ENCODE data around the gene ZNF768. TPM values are rescaled to one million over a fixed set of nuclear protein-coding genes. Genes with fewer than 3 reads are reported as not detected.

The ZNF768 gene
- total and polyA plus RNA-seq, 2 of the 13 experiments (the other 11 are each of a cell fraction or from before 2014, with no cell fraction given), result 26.7 to 34.4 TPM

- TF ChIP-seq ZNF567 (CRISPR knock-in tag; IDR thresholded peaks at IDR 0.05; ENCODE audit: borderline replicate concordance) (peak; percentile 56; the same call in 1 of the 2 replicates), NAIF1 (CRISPR knock-in tag; IDR thresholded peaks at IDR 0.05; ENCODE audit: borderline replicate concordance) (peak; percentile 61; the same call in 1 of the 2 replicates), MEIS1 (CRISPR knock-in tag; IDR thresholded peaks at IDR 0.05; ENCODE audit: borderline replicate concordance) (peak; percentile 96; the same call in 1 of the 2 replicates), HDAC2 (CRISPR knock-in tag; IDR thresholded peaks at IDR 0.05) (peak; percentile 92), ZNF292 (CRISPR knock-in tag; IDR thresholded peaks at IDR 0.05; ENCODE audit: borderline replicate concordance, low read depth) (peak; percentile 91), ZNF713 (CRISPR knock-in tag; IDR thresholded peaks at IDR 0.05) (peak; percentile 28; the same call in 1 of the 2 replicates), SAP130 (CRISPR knock-in tag; IDR thresholded peaks at IDR 0.05; ENCODE audit: low read depth) (peak; percentile 75; the same call in 1 of the 2 replicates), MIXL1 (CRISPR knock-in tag; IDR thresholded peaks at IDR 0.05) (peak; percentile 94), MED1 (CRISPR knock-in tag; IDR thresholded peaks at IDR 0.05) (peak; percentile 91), ZNF510 (CRISPR knock-in tag; IDR thresholded peaks at IDR 0.05; ENCODE audit: low read depth) (0 out of 2 replicates have a peak, but pooled peaks have one; percentile 18), ZMYM4 (CRISPR knock-in tag; IDR thresholded peaks at IDR 0.05) (peak; percentile 54; the same call in 1 of the 2 replicates), ATF1 (CRISPR knock-in tag; IDR thresholded peaks at IDR 0.05) (peak; percentile 73; the same call in 1 of the 2 replicates), GATA4 (IDR thresholded peaks at IDR 0.05; ENCODE audit: borderline replicate concordance, low read depth) (peak; percentile 23; the same call in 1 of the 2 replicates), GMEB1 (CRISPR knock-in tag; IDR thresholded peaks at IDR 0.05; ENCODE audit: borderline replicate concordance) (peak; percentile 44; the same call in 1 of the 2 replicates), ZNF205 (CRISPR knock-in tag; IDR thresholded peaks at IDR 0.05) (peak; percentile 76; the same call in 1 of the 2 replicates)
- TF ChIP-seq, protein P1, sequence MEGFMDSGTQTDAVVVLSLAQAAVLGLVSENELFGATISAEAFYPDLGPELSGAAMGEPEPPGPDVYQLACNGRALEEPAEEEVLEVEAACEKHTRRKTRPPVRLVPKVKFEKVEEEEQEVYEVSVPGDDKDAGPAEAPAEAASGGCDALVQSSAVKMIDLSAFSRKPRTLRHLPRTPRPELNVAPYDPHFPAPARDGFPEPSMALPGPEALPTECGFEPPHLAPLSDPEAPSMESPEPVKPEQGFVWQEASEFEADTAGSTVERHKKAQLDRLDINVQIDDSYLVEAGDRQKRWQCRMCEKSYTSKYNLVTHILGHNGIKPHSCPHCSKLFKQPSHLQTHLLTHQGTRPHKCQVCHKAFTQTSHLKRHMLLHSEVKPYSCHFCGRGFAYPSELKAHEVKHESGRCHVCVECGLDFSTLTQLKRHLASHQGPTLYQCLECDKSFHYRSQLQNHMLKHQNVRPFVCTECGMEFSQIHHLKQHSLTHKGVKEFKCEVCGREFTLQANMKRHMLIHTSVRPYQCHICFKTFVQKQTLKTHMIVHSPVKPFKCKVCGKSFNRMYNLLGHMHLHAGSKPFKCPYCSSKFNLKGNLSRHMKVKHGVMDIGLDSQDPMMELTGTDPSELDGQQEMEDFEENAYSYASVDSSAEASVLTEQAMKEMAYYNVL (CRISPR knock-in tag; IDR thresholded peaks at IDR 0.05; ENCODE audit: borderline replicate concordance), result peak; percentile 77
- TF ChIP-seq, protein P2, sequence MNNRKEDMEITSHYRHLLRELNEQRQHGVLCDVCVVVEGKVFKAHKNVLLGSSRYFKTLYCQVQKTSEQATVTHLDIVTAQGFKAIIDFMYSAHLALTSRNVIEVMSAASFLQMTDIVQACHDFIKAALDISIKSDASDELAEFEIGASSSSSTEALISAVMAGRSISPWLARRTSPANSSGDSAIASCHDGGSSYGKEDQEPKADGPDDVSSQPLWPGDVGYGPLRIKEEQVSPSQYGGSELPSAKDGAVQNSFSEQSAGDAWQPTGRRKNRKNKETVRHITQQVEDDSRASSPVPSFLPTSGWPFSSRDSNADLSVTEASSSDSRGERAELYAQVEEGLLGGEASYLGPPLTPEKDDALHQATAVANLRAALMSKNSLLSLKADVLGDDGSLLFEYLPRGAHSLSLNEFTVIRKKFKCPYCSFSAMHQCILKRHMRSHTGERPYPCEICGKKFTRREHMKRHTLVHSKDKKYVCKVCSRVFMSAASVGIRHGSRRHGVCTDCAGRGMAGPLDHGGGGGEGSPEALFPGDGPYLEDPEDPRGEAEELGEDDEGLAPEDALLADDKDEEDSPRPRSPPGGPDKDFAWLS (CRISPR knock-in tag; IDR thresholded peaks at IDR 0.05; ENCODE audit: borderline replicate concordance), result 0 out of 2 replicates have a peak, but pooled peaks have one; percentile 35
- TF ChIP-seq, protein P3, sequence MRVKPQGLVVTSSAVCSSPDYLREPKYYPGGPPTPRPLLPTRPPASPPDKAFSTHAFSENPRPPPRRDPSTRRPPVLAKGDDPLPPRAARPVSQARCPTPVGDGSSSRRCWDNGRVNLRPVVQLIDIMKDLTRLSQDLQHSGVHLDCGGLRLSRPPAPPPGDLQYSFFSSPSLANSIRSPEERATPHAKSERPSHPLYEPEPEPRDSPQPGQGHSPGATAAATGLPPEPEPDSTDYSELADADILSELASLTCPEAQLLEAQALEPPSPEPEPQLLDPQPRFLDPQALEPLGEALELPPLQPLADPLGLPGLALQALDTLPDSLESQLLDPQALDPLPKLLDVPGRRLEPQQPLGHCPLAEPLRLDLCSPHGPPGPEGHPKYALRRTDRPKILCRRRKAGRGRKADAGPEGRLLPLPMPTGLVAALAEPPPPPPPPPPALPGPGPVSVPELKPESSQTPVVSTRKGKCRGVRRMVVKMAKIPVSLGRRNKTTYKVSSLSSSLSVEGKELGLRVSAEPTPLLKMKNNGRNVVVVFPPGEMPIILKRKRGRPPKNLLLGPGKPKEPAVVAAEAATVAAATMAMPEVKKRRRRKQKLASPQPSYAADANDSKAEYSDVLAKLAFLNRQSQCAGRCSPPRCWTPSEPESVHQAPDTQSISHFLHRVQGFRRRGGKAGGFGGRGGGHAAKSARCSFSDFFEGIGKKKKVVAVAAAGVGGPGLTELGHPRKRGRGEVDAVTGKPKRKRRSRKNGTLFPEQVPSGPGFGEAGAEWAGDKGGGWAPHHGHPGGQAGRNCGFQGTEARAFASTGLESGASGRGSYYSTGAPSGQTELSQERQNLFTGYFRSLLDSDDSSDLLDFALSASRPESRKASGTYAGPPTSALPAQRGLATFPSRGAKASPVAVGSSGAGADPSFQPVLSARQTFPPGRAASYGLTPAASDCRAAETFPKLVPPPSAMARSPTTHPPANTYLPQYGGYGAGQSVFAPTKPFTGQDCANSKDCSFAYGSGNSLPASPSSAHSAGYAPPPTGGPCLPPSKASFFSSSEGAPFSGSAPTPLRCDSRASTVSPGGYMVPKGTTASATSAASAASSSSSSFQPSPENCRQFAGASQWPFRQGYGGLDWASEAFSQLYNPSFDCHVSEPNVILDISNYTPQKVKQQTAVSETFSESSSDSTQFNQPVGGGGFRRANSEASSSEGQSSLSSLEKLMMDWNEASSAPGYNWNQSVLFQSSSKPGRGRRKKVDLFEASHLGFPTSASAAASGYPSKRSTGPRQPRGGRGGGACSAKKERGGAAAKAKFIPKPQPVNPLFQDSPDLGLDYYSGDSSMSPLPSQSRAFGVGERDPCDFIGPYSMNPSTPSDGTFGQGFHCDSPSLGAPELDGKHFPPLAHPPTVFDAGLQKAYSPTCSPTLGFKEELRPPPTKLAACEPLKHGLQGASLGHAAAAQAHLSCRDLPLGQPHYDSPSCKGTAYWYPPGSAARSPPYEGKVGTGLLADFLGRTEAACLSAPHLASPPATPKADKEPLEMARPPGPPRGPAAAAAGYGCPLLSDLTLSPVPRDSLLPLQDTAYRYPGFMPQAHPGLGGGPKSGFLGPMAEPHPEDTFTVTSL (CRISPR knock-in tag; IDR thresholded peaks at IDR 0.05; ENCODE audit: borderline replicate concordance), result peak; percentile 88
These were observed 14.6 kb upstream of the ZNF768 start (continued) for GRCh38 chr16:30540916-30541464.

Measured in HepG2 (cell line).